H1 (cell line): ENCODE measurements around the gene STARD13. TPM values are rescaled to one million over a fixed set of nuclear protein-coding genes. Genes with fewer than 3 reads are reported as not detected.

Experiments
- CTCF ChIA-PET: fragments of 300-600 bp; sonication (Branson Sonifier 250); formaldehyde crosslinking; loops from one replicate; lab custom pipeline; 2021; ENCODE audit not compliant: partially characterized antibody; lab: Charles Lee
- POLR2A ChIA-PET: fragments of 300-600 bp; sonication (Branson Sonifier 250); formaldehyde crosslinking; loops from one replicate; lab custom pipeline; 2021; ENCODE audit warnings: inconsistent platforms; ENCODE audit not compliant: partially characterized antibody; lab: Charles Lee
- DNase-seq, 2 experiments: peaks; one replicate each; pipeline versions ENCODE4 v3.0.0 to v3.0.0-alpha.2; 2010 to 2022; ENCODE audit warnings: low spot score in 2 of 2, low read depth in 1 of 2, mixed read lengths in 1 of 2
- FAIRE-seq: peaks from 2 replicates; lab custom pipeline; 2011; peaks lifted over from hg19 to GRCh38; lab: Jason Lieb, UNC
- H2AFZ ChIP-seq: 2 replicates; pipeline ENCODE4 v1.8.1; 2012; ENCODE audit warnings: low read length, inconsistent platforms
- H2AK5ac ChIP-seq: 2 replicates; pipeline ENCODE4 v1.6.1; 2013; ENCODE audit warnings: low read depth, low read length
- H2BK120ac ChIP-seq: replicated peaks from 2 replicates; pipeline ENCODE3; 2013; ENCODE audit warnings: low read depth, low read length, inconsistent platforms
- H2BK12ac ChIP-seq: 2 replicates; pipeline ENCODE4 v1.6.1; 2013; ENCODE audit warnings: low read depth, low read length
- H2BK15ac ChIP-seq: 2 replicates; pipeline ENCODE4 v1.6.1; 2013; ENCODE audit warnings: low read length
- H2BK20ac ChIP-seq: 2 replicates; pipeline ENCODE4 v1.6.1; 2013; ENCODE audit warnings: low read length
- H2BK5ac ChIP-seq: 2 replicates; pipeline ENCODE4 v1.6.1; 2013; ENCODE audit warnings: low read depth, low read length
- H3K14ac ChIP-seq: 2 replicates; pipeline ENCODE4 v1.6.1; 2013; ENCODE audit warnings: inconsistent platforms; ENCODE audit not compliant: insufficient read length
- H3K18ac ChIP-seq: 2 replicates; pipeline ENCODE4 v1.6.1; 2013; ENCODE audit warnings: low read length; ENCODE audit errors: extremely low read depth
- H3K23ac ChIP-seq: 2 replicates; pipeline ENCODE4 v1.6.1; 2013; ENCODE audit warnings: inconsistent platforms; ENCODE audit not compliant: insufficient read length
- H3K23me2 ChIP-seq: 2 replicates; pipeline ENCODE4 v1.6.1; 2013; ENCODE audit warnings: low read depth, low read length
- H3K27ac ChIP-seq: 2 replicates; pipeline ENCODE4 v1.6.1; 2011; ENCODE audit warnings: low read depth, low read length, inconsistent platforms
- H3K27me3 ChIP-seq, 4 experiments: replicated peaks in 1 of 4; 1 replicate in 1 of 4; 2 replicates in 3 of 4; pipeline versions ENCODE4 v1.6.1 to v1.8.1; 2011 to 2013; ENCODE audit warnings: low read length in 3 of 4, mild to moderate bottlenecking in 3 of 4, inconsistent platforms in 2 of 4, mixed read lengths in 2 of 4, moderate library complexity in 1 of 4; ENCODE audit not compliant: control insufficient read depth in 3 of 4, insufficient read depth in 3 of 4; ENCODE audit errors: extremely low read depth in 1 of 4
- H3K36me3 ChIP-seq, 4 experiments: 2 replicates each; pipeline versions ENCODE4 v1.6.1 to v1.8.1; 2011 to 2013; ENCODE audit warnings: mild to moderate bottlenecking in 4 of 4, low read length in 3 of 4, moderate library complexity in 2 of 4, control low read depth in 1 of 4, inconsistent platforms in 1 of 4; ENCODE audit not compliant: insufficient read depth in 4 of 4, control insufficient read depth in 2 of 4
- H3K4ac ChIP-seq: replicated peaks from 2 replicates; pipeline ENCODE3; 2013; ENCODE audit warnings: low read length, low read depth, mixed read lengths, inconsistent platforms; ENCODE audit not compliant: insufficient read length
- H3K4me1 ChIP-seq, 4 experiments: replicated peaks in 1 of 4; 1 replicate in 1 of 4; 2 replicates in 3 of 4; pipeline versions ENCODE4 v1.6.1 to v1.8.1; 2011 to 2013; ENCODE audit warnings: low read length in 3 of 4, inconsistent platforms in 2 of 4, mixed read lengths in 1 of 4; ENCODE audit not compliant: insufficient read depth in 4 of 4, control insufficient read depth in 3 of 4
- H3K4me2 ChIP-seq, 2 experiments: 2 replicates each; pipeline versions ENCODE4 v1.6.1 to v1.8.1; 2011 to 2013; ENCODE audit warnings: low read depth in 2 of 2, low read length in 2 of 2, control low read depth in 1 of 2, inconsistent platforms in 1 of 2, mild to moderate bottlenecking in 1 of 2; ENCODE audit not compliant: insufficient read depth in 1 of 2
- H3K4me3 ChIP-seq, 4 experiments: fragments of 200-600, 300-600 bp in 1 of 4; sonication (generic), shearing (Covaris generic), sonication (Bioruptor Twin) in 1 of 4; 2 replicates each; pipeline versions ENCODE4 v1.5.1 to v1.8.1; 2011 to 2016; ENCODE audit warnings: low read length in 4 of 4, low read depth in 3 of 4, control low read depth in 2 of 4, inconsistent platforms in 2 of 4, mild to moderate bottlenecking in 2 of 4, mixed read lengths in 1 of 4, moderate library complexity in 1 of 4; ENCODE audit not compliant: insufficient read depth in 2 of 4; ENCODE audit errors: extremely low read depth in 1 of 4
- H3K56ac ChIP-seq: replicated peaks from 2 replicates; pipeline ENCODE3; 2013; ENCODE audit warnings: low read depth, mild to moderate bottlenecking, mixed read lengths, low read length, inconsistent platforms; ENCODE audit not compliant: insufficient read length
- H3K79me1 ChIP-seq: 2 replicates; pipeline ENCODE4 v1.6.1; 2013; ENCODE audit warnings: low read depth, low read length, control low read depth
- H3K79me2 ChIP-seq, 2 experiments: 2 replicates each; pipeline versions ENCODE4 v1.6.1 to v1.8.1; 2012 to 2013; ENCODE audit warnings: low read length in 2 of 2, mild to moderate bottlenecking in 2 of 2, inconsistent platforms in 1 of 2; ENCODE audit not compliant: insufficient read depth in 2 of 2, control insufficient read depth in 1 of 2
- H3K9ac ChIP-seq, 4 experiments: replicated peaks in 1 of 4; 1 replicate in 1 of 4; 2 replicates in 3 of 4; pipeline versions ENCODE4 v1.6.1 to v1.8.1; 2011 to 2013; ENCODE audit warnings: low read depth in 3 of 4, low read length in 3 of 4, control low read depth in 2 of 4, mild to moderate bottlenecking in 2 of 4, moderate library complexity in 2 of 4, inconsistent platforms in 1 of 4; ENCODE audit errors: extremely low read depth in 1 of 4
- H3K9me3 ChIP-seq, 2 experiments: 2 replicates each; pipeline versions ENCODE4 v1.6.1 to v1.8.1; 2012 to 2013; ENCODE audit warnings: mild to moderate bottlenecking in 2 of 2, moderate library complexity in 2 of 2, control low read depth in 1 of 2, inconsistent platforms in 1 of 2, low read depth in 1 of 2, low read length in 1 of 2, mixed read lengths in 1 of 2; ENCODE audit not compliant: insufficient read depth in 2 of 2
- H4K20me1 ChIP-seq, 2 experiments: replicated peaks in 1 of 2; 2 replicates each; pipeline versions ENCODE3 to v1.8.1; 2011 to 2013; ENCODE audit warnings: inconsistent platforms in 2 of 2, low read length in 2 of 2, mild to moderate bottlenecking in 1 of 2; ENCODE audit not compliant: insufficient read depth in 2 of 2, control insufficient read depth in 1 of 2
- H4K5ac ChIP-seq: 2 replicates; pipeline ENCODE4 v1.6.1; 2013; ENCODE audit warnings: low read length, low read depth, mixed read lengths, inconsistent platforms; ENCODE audit not compliant: insufficient read length
- H4K8ac ChIP-seq: 2 replicates; pipeline ENCODE4 v1.8.0; 2013; ENCODE audit warnings: mild to moderate bottlenecking, moderate library complexity, low read length, inconsistent platforms; ENCODE audit not compliant: insufficient read depth; ENCODE audit errors: extremely low read depth
- H4K91ac ChIP-seq: replicated peaks from 2 replicates; pipeline ENCODE3; 2013; ENCODE audit warnings: low read length, mixed read lengths, inconsistent platforms; ENCODE audit not compliant: insufficient read length
- EZH2 ChIP-seq: fragments of 200-600 bp; sonication (generic); IDR thresholded peaks from 2 replicates; pipeline ENCODE4 v1.7.1; 2012; ENCODE audit warnings: low read depth, mild to moderate bottlenecking, moderate library complexity, low read length, inconsistent platforms; ENCODE audit not compliant: severe bottlenecking
- GABPA ChIP-seq: IDR thresholded peaks from 2 replicates; pipeline ENCODE4 v1.6.1; 2011; ENCODE audit warnings: mild to moderate bottlenecking, low read length, moderate library complexity, borderline replicate concordance; ENCODE audit not compliant: insufficient read depth
- HDAC2 ChIP-seq, 2 experiments: fragments of 300-600 bp in 1 of 2; sonication (generic) in 1 of 2; IDR thresholded peaks; 2 replicates each; pipeline ENCODE4 v1.6.1; 2011 to 2012; ENCODE audit warnings: low read depth in 2 of 2, low read length in 2 of 2, mild to moderate bottlenecking in 2 of 2, moderate library complexity in 2 of 2, borderline replicate concordance in 1 of 2, inconsistent platforms in 1 of 2
- HDAC6 ChIP-seq: IDR thresholded peaks from one replicate; pipeline ENCODE4 v1.7.1; 2012; ENCODE audit warnings: low read depth, mild to moderate bottlenecking, inconsistent platforms, low read length, moderate library complexity
- NANOG ChIP-seq: IDR thresholded peaks from 2 replicates; pipeline ENCODE4 v1.6.1; 2011; ENCODE audit warnings: low read length, low read depth, mild to moderate bottlenecking, inconsistent platforms; ENCODE audit not compliant: insufficient read depth, poor library complexity, severe bottlenecking
- RAD21 ChIP-seq, 2 experiments: IDR thresholded peaks in 1 of 2; conservative IDR thresholded peaks in 1 of 2; 2 replicates each; pipeline ENCODE4 v1.6.1; 2011; ENCODE audit warnings: low read depth in 2 of 2, low read length in 2 of 2, improper control_type of control experiment in 1 of 2, inconsistent platforms in 1 of 2, mild to moderate bottlenecking in 1 of 2, moderate library complexity in 1 of 2
- SP4 ChIP-seq: IDR thresholded peaks from 2 replicates; pipeline ENCODE4 v1.6.1; 2012; ENCODE audit warnings: low read length, inconsistent platforms
- SRF ChIP-seq: IDR thresholded peaks from 2 replicates; pipeline ENCODE4 v1.6.1; 2011; ENCODE audit warnings: mild to moderate bottlenecking, low read depth, low read length, moderate library complexity
- TAF1 ChIP-seq: IDR thresholded peaks from 2 replicates; pipeline ENCODE4 v1.6.1; 2011; ENCODE audit warnings: mild to moderate bottlenecking, low read depth, low read length
- TCF12 ChIP-seq: IDR thresholded peaks from 2 replicates; pipeline ENCODE4 v1.6.1; 2011; ENCODE audit warnings: low read depth, mild to moderate bottlenecking, low read length
- WGBS, 2 experiments: shearing (Covaris generic) in 1 of 2; methylation state at CpG; one replicate each; pipeline versions ENCODE4 v1.1.6 to v1.1.7; 2013 to 2015; ENCODE audit warnings: low lambda C conversion rate in 2 of 2, mixed read lengths in 2 of 2, inconsistent platforms in 1 of 2, low coverage in 1 of 2, missing lambda C conversion rate in 1 of 2; ENCODE audit not compliant: insufficient replicate concordance in 2 of 2, insufficient coverage in 1 of 2, insufficient read length in 1 of 2; ENCODE audit errors: extremely low coverage in 1 of 2, missing lambda C conversion rate in 1 of 2; 5-methylcytosine and 5-hydroxymethylcytosine counted together
- polyA plus RNA-seq, 7 experiments: library from polyadenylated mRNA; depleted of rRNA in 3 of 7; stranded (reverse) in 5 of 7; unstranded in 2 of 7; fragments of >200 nt in 5 of 7; fragments of 200-250 nt in 2 of 7; gene quantifications; 1 replicate in 5 of 7; 2 replicates in 1 of 7; 4 replicates in 1 of 7; pipeline versions ENCODE4 v1.2.1 to v1.2.3, GENCODE V29; 2011 to 2013; ENCODE audit warnings: missing spikeins in 2 of 7, mixed read lengths in 2 of 7
- total RNA-seq: library from RNA; stranded (reverse); fragmentation: NEBNext Ultra II Directional; extraction: Animal tissue kit (Norgen Biotek cat#: 25700); gene quantifications from 2 replicates; pipeline ENCODE4 v1.2.1, GENCODE V29; 2021

STARD13 gene
- total and polyA plus RNA-seq, 2 of the 8 experiments (the other 6 are each of a cell fraction or from before 2014, with no cell fraction given) = 0.82 to 2.9 TPM

GRCh38 chr13:33296793-33297425 lies 11.4 kb upstream of the STARD13 start:
- Histone ChIP-seq H3K27me3 (no peaks in the 10 kb centered on the region), H3K79me1 (no peaks in the 10 kb centered on the region), H2AK5ac (no peak overlapping the region), H2BK20ac (no peak overlapping the region), H3K4me1 (no peaks in the 10 kb centered on the region), H3K18ac (no peak overlapping the region), H3K4ac (no peak overlapping the region), H3K14ac (no peak overlapping the region), H3K4me3 (no peak overlapping the region), H2AFZ (no peak overlapping the region), H3K36me3 (no peaks in the 10 kb centered on the region), H4K20me1 (no peaks in the 10 kb centered on the region), H3K23ac (no peak overlapping the region), H4K91ac (no peak overlapping the region), H3K27ac (no peak overlapping the region), H4K8ac (no peak overlapping the region), H2BK12ac (no peak overlapping the region), H3K9me3 (no peaks in the 10 kb centered on the region), H2BK15ac (no peak overlapping the region), H3K9ac (no peak overlapping the region), H2BK120ac (no peak overlapping the region), H3K23me2 (no peaks in the 10 kb centered on the region), H3K56ac (no peak overlapping the region), H2BK5ac (no peak overlapping the region), H4K5ac (no peak overlapping the region), H3K79me2 (no peaks in the 10 kb centered on the region), H3K4me2 (no peak overlapping the region)
- DNase-seq = no peak
- ChIA-PET CTCF (no interaction called here), POLR2A (no interaction called here)
- 94% methylated on average over 7 of the region's 7 CpGs; no CpG with 5 or more reads in 1 of the 2 experiments for WGBS, 2 experiments
- no peak for FAIRE-seq
- TF ChIP-seq SRF (no peak), SP4 (no peak), GABPA (no peak), EZH2 (no peak), RAD21 (IDR thresholded peaks at IDR 0.05 in 1 of 2, conservative IDR thresholded peaks at IDR 0.05 in 1 of 2; ENCODE audit: low read depth in 2 of 2, low read length in 2 of 2) (no peak), NANOG (no peak), HDAC2 (IDR thresholded peaks at IDR 0.05; ENCODE audit: borderline replicate concordance in 1 of 2, low read depth in 2 of 2, low read length in 2 of 2) (no peak), TCF12 (no peak), TAF1 (no peak), HDAC6 (no peak)
